Activated CD4-positive, alpha-beta T cell treated with anti-CD3 and anti-CD28 coated beads, Interleukin-2, Interleukin-4, amounts not matched to agents 100 ng/mL and 50 ng/mL, durations not matched to agents 16 hours and 8 hours (primary cell): ENCODE results near the gene PVRIG.
A peak's percentile ranks its signal among the peaks of the same experiment; 100 is the strongest.
"Not testable (repeated sequence)": the region's sequence is repeated elsewhere in the genome, so short reads cannot be mapped to it uniquely, and the experiment has no call there.

Experiments
- DNase-seq: peaks from one replicate; pipeline ENCODE4 v3.0.0-alpha.2; 2020; ENCODE audit warnings: low spot score

Gene PVRIG

DNA sequence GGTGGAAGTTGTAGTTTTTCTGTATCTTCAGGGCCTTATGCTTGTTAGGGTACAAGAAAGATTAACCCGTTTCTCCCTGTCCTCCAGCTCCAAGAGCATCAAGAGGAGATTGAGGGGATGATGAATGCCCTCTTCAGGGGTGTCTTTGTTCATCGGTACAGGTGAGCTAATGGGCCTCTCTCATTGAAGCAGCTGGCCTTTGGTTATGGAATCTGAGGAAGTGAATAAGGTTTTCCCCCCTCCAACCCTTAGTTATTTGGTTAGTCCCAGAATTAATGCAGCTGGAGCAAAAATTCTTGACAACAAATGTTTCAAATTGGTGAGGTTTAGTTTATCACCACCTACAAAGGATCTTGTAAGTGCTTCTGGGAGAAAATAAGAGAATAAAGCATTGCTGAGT, 24.5 kb upstream of the PVRIG start:
- no peak for DNase-seq

DNA sequence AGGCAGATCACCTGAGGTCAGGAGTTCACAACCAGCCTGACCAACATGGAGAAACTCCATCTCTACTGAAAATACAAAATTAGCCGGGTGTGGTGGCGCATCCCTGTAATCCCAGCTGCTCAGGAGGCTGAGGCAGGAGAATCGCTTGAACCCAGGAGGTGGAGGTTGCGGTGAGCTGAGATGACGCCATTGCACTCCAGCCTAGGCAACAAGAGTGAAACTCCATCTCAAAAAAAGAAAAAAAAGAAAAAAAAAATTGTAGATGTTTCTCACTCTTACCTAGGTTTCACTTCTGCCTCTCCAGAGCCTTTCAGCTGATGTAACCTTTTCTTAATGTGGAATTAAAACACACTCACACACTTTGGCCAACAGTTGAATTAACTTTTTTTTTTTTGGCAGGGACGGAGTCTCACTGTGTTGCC, 23.8 kb upstream of the PVRIG start:
- DNase-seq: not testable (repeated sequence)

DNA sequence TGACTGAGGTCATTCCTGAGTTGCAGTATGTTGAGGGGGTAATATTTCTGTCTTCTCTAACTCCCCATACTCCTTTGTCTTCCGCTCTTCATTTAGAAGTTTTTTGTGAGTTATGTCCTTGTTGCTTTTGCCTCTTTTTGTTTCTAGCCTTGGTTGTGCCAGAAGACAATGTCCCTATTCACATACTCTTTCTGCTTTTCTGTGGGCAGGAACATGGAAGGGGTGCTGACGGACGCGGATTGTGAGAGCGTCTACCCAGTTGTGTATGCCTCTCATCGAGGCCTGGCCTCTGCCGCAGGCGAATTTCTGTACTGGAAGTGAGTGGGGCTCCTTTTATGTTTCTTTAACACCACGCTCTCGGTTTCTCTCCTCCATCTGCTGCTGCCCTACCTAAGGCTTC, 21.5 kb upstream of the PVRIG start:
- no peak for DNase-seq

DNA sequence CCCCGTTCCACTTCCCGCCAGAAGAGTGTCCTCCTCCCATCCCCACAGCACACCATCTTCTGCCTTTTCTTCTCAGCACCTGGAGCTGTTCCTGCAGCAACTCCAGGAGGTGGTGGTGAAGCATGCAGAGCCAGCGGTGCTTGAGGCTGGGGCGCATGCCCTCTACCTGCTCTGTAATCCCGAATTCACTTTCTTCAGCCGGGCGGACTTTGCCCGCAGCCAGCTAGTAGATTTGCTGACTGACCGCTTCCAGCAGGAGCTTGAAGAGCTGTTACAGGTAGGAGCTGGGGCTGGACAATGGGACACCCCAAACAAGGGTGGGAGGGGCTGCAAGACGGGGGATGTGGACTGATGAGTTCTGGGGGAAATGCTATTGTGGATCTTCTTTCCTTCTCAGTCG, 19.1 kb upstream of the PVRIG start:
- DNase-seq: no peak

DNA sequence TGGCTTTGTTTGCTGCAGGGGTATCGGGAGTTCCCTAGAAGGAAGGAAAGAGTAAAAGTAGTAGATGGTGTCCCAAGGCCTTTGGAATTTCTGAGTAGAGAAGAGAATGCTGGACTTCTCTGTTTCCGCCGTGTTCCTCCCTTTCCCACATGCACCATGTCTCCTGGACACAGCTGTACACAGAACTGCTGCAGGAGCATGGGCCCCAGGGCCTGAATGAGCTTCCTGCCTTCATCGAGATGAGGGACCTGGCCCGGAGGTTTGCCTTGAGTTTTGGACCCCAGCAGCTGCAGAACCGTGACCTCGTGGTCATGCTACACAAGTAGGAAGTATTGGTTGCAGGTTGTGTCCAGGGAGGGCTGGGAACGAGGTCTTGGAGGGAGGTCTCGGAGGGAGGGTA, 15.3 kb upstream of the PVRIG start:
- no peak for DNase-seq

DNA sequence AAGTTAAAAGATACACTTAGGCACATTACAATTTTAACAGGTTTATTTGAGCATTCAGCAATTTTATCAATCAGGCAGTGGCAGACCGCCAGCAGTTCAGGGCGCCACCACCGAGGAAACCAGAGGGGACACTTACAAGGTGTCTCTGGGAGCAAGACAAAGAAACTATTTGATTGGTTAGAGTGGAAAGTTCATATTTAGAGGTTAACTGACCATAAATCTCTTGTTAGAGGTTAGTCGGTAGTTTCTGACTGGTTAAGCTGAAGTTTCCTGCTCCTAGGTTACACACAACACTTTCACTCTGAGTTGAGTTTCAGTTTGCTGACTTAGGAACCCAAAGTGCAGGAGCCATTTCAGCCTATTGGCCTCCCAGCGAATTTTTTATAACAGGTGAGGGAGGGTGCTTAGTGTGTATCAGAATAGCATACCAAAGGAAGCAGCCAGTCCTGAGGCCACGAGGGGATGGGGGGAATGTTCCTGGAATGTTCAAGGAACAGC, 10.8 kb upstream of the PVRIG start:
- peak; percentile 91 for DNase-seq

DNA sequence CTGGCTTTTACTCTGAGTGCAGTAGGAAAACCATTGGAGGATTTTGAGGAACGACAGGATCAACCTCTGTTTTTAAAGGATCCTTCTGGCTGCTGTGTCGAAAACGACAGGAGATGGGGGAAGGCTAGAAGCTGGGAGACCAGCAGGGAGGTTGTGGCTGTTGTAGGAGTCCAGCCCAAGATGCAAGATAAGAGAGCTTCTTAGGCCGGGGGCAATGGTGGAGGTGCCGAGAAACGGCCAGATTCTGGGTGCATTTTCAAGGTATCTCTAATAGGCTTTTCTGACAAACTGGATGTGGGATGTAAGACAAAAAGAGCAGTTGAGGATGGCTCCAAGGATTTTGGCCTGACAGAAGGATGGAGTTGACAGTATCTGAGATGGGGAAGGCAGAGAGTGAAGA, 10.3 kb upstream of the PVRIG start:
- DNase-seq: no peak

DNA sequence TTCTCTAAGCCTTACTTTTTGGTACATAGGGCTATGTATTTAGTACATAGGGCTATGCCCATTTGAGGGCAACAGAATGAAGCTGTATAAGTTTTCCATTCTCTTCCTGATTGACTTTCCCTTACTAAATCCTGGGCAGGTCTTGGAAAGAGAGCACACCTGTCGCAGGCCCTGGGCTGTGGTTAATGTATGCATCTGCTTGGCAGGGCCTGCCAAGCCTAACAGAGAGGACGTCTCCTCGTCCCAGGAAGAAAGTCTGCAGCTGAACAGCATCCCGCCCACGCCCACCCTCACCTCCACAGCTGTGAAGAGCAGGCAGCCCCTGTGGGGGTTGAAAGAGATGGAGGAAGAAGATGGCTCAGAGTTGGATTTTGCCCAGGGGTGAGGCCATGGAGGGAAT, 8.9 kb upstream of the PVRIG start:
- no peak for DNase-seq

DNA sequence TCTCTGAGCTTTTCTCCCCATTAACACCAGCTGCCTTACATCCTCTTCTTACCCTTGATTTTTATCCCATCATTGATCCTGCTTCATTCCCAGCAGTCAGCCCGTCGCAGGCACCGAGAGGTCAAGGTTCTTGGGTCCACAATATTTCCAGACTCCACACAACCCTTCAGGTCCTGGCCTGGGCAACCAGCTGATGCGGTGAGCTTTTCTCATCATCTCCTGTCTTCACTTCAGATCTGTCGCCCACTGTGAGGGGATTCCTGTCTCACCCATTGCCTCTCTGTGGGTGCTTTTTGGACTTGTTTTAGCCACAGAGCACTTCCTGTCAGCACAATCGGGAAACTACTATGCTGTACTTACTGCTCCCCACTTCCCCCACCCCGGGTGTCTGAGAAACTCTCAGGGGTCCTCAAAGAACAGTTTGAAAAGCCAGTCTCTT, 8.4 kb upstream of the PVRIG start:
- peak; percentile 46 for DNase-seq

DNA sequence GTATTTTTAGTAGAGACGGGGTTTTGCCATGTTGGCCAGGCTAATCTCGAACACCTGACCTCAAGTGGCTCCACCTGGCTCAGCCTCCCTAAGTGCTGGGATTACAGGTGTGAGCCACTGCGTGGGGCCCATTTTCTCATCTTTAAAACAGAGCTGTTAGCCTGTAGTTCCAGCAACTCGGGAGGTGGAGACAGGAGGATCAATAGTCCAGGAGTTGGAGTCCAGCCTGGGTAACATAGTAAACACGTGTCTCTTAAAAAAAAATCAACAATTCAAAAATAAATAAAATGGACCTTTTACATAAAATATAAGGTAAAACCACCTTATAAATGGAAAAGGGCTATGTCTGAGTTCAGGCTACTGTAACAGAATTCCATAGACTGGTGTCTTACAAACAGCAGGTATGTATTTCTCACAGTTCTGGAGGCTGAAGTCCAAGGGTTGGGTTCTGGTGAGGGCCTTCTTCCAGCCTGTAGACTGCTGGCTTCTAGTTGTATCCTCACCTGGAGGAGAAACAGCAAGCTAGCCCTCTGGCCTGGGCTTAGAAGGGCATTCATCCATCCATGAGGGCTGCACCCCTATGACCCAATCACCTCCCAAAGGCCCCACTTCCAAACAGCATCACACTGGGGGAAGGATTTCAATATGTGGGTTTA, 7.0 kb upstream of the PVRIG start:
- DNase-seq: no peak

DNA sequence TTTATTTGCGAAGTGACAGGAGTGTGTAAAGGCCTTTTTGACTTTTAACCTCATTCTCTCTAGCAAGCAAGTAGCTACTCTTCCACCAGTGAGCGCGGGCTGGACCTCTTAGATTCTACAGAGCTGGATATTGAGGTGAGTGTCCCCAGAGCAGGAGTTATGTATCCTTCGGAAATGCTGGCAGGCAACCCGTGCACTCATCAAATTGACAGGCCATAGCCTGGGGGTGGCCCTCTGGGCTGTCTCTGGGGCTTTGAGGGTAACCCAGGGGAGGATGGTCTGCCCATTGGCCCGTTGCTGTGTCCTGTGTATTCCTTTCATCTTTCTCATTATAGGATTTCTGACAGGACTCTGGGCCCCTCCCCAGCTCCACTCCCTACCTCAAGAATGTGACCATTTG, 6.1 kb upstream of the PVRIG start:
- DNase-seq: no peak

DNA sequence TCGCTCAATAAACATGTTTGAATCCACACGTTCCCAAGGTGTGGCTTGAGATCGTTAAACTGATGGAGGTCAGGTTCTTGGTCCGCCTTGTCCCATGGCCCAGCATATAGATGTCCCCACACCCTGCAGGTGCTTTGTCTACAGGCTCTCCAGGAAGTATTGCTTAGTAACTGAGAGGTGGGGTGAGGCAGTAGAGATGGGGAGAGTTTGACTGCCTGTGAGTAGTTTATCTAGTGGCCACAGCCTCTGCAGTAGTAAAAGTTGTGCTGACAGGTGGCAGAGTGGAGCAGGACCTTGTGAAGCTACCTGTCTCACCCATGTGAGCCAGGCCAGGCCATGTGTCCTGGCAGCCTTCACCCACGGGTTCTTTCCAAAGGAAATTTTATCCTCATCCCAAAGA, 5.4 kb upstream of the PVRIG start:
- DNase-seq: not testable (repeated sequence)

DNA sequence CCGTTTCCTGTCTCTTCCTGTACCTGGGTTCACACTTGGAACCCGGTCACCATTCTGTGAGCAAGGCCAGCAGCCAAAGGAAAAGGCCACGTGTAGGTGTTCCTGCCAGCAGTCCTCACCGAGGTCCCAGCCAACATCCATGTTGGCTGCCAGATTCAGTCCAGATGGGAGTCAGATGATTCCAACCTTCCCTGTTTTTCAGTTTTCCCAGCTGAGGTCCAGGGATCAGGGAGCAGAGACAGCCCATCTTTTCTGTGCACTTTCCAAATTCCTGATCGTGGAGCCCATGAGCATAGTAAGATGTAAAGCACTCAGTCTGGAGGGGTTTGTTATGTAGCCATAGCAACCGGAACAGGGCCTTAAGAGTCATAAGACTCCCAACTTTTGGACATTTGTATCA, 3.9 kb upstream of the PVRIG start:
- DNase-seq: no peak

DNA sequence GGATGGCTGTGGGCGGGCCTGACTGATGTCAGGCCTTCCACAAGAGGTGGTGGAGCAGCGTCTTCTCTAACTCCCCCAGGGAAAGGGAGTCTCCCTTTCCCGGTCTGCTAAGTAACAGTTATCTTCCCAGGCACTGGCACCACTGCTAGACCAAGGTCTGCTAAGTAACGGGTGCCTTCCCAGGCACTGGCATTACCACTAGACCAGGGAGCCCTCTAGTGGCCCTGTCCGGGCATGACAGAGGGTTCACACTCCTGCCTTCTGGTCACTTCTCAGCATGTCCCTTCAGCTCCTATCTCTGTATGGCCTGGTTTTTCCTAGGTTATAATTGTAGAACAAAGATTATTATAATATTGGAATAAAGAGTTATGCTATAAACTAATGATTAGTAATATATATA, 1.8 kb upstream of the PVRIG start:
- peak; percentile 89 for DNase-seq

DNA sequence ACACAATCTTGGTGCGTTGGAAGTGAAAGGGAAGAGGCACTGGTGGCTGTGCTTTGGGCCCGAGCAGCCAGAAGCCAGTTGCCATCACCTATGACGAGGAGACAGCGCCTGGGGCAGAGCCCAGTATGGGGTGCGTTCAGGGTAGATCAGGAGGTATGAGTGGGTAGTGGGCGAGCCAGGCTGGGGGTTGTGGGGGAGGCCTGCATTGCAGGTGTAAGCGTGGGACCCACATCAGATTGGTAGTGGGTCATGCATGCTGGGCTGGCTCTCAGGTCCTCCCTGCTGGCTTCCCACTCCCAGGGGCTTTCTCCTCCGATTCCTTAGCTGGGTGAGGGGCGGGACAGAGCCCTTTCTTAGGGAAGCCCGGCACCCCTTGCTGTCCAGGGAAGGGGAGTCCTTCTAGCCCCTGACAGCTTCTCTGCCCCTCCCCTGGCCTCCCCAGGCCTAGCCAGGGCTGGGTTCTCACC, 445 bp upstream of the PVRIG start:
- DNase-seq: peak; percentile 30

DNA sequence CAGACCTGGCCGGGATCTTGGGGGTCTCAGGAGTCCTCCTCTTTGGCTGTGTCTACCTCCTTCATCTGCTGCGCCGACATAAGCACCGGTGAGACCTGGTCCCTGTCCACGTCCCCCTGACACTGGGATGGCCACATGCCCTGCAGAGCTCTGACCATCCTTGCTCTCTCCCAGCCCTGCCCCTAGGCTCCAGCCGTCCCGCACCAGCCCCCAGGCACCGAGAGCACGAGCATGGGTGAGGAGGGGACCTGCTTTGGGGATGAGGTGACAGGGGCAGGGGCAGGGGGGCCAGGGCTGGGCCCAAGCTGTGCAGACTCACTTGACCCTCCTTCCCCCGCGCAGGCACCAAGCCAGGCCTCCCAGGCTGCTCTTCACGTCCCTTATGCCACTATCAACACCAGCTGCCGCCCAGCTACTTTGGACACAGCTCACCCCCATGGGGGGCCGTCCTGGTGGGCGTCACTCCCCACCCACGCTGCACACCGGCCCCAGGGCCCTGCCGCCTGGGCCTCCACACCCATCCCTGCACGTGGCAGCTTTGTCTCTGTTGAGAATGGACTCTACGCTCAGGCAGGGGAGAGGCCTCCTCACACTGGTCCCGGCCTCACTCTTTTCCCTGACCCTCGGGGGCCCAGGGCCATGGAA, 959 bp downstream of the PVRIG start:
- no peak for DNase-seq

DNA sequence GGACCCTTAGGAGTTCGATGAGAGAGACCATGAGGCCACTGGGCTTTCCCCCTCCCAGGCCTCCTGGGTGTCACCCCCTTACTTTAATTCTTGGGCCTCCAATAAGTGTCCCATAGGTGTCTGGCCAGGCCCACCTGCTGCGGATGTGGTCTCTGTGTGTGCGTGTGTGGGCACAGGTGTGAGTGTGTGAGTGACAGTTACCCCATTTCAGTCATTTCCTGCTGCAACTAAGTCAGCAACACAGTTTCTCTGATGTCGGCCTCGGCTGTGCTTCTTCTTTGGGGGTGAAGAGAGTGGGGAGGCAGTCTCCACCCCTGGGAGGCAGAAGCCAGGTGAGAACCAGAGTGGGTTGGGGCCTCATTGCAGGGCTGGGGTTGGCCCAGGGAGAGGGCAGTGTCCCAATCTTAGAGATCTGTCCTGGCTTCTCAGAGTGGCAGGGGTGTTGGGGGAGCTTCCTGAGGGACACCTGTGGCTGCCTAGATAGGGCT, 1.5 kb downstream of the PVRIG start:
- peak; percentile 85 for DNase-seq

DNA sequence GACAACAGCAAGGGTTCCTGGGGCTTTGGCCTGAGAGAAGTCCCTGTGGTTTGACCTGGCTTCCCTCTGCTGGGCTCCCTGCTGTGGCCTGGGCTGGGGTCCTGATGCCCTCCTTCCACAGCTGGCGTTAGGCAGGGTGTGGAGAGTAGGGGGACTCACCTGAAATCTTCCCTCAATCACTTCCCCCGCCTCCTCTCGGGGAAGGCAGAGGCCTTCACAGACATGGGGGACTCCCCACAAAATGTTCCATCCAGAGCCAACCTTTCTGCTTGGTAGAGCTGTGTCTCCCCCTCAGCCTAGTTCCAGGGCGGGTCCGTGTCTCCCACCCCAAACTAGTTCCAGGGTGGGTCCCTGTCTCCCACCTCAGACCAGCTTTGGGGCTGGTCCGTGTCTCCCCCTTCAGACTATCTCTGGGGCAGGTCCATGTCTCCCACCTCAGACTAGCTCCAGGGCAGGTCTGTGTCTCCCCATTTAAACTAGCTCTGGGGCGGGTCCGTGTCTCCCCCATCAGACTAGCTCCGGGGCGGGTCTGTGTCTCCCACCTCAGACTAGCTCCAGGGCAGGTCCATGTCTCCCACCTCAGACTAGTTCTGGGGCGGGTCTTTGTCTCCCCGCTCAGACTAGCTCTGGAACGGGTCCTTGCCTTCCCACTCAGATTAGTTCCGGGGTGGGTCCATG, 2.2 kb downstream of the PVRIG start:
- no peak for DNase-seq

DNA sequence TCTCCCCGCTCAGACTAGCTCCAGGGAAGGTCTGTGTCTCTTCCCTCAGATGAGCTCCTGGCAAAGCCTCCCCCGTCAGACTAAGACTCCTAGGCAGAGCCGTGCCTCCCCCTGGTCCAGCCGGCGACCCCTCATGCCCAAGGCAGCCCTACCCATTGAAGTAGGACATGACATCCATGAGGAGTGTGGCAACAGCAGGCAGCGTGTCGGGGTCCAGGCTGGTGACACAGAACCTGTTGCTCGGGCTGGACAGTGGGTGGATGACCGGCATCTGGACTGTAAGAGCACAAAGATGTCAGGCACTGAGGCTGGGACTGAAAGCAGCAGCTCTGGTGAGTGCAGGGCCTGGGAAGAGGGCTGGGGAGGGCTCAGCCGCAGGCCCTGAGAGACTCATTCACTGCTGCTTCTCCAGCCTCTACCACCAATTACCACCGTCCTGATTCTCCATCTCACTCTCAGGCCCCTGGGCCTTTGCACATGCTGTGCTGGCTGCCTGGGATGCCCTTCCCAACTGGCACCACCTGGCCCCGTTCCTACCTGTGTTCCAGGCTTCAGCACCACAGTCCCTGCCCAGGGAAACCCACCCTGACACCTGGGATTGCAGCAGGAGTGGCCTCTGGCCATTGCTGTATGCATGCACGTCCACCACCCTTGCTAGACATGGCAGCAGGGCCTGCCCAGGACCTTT, 2.8 kb downstream of the PVRIG start:
- no peak for DNase-seq

DNA sequence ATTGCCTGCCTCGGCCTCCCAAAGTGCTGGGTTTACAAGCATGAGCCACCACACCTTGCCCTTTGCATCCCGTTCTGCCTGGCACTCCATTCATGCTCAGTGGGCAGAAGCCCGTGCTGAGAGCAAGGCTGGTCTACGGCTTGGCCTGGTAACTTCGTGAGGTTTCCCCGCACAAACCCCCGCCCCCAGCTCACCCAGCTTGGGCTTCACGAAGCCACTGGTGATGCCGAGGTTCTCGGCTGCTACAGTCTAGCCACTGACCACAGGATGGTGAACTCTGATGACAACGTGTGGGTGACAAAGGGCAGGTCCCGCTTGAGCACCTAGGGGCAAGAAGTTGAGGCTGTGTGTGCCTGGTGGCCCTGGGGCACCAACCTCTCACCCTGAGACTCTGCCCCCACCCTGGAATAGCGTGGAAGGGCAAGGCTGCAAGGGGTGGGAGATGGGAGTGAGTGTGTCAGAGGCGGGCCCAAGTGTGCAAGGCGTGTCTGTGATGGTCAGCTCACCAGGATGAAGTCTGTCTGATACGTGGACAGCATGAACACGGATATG, 3.7 kb downstream of the PVRIG start:
- not testable (repeated sequence) for DNase-seq

DNA sequence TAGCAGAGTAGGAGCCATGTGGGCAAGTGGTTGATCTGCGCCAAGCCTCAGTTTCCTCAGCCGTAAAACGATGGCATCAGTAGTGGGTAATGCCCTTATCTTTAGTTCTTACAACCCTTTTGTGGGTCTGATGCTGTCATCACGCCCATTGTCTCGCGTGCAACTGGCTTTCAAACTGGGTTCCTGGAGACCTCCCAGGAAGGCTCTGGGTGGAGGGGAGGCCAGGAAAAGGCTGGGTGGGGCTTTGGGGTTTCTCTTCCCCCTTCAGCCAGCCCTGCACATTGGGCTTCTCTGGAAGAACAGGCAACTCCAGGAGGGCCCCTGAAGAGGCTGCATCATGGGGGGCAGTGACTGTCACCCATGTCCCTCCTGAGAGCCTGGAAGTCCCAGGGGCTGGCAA, 5.1 kb downstream of the PVRIG start:
- not testable (repeated sequence) for DNase-seq
